ENCODE results near the gene STXBP6.

The STXBP6 gene

GRCh38 chr14:24794644-24795305, 255.2 kb downstream of the STXBP6 start:
- Histone ChIP-seq H3F3A (ENCODE audit: control insufficient read depth, insufficient read depth) (no peaks in the 10 kb centered on the region), H3K79me2 (ENCODE audit: control insufficient read depth, low read length) (no peaks in the 10 kb centered on the region), H3K4me3 (ENCODE audit: low read length) (no peak overlapping the region), H3K9me3 (ENCODE audit: control insufficient read depth, insufficient read depth, low read length) (no peaks in the 10 kb centered on the region), H3K27ac (ENCODE audit: low read depth, low read length) (no peak overlapping the region), H3K9me2 (replicated peaks; ENCODE audit: control insufficient read depth, low read length) (no peaks in the 10 kb centered on the region), H4K20me1 (ENCODE audit: control insufficient read depth, insufficient read depth, low read depth, low read length) (no peaks in the 10 kb centered on the region), H3K4me2 (ENCODE audit: low read length) (no peak overlapping the region), H3K27me3 (ENCODE audit: control insufficient read depth, low read length) (no peaks in the 10 kb centered on the region), H3K4me1 (ENCODE audit: control insufficient read depth, low read length) (no peaks in the 10 kb centered on the region), H3K36me3 (ENCODE audit: control insufficient read depth, low read length) (no peaks in the 10 kb centered on the region)
- TF ChIP-seq CTCF (IDR thresholded peaks at IDR 0.05; ENCODE audit: low read depth, low read length, poor library complexity, severe bottlenecking) = no peak

- no peaks in the 10 kb centered on the region for H4K20me1 ChIP-seq (ENCODE audit: control insufficient read depth, insufficient read depth, low read depth, low read length)
- no peaks in the 10 kb centered on the region for H3K4me1 ChIP-seq (ENCODE audit: control insufficient read depth, low read length)
- no peaks in the 10 kb centered on the region for H3K27me3 ChIP-seq (ENCODE audit: control insufficient read depth, low read length)
- no peaks in the 10 kb centered on the region for H3K9me2 ChIP-seq (replicated peaks; ENCODE audit: control insufficient read depth, low read length)
- H3K27ac ChIP-seq (ENCODE audit: low read depth, low read length) = no peak overlapping the region
- H3K79me2 ChIP-seq (ENCODE audit: control insufficient read depth, low read length) = no peaks in the 10 kb centered on the region
- no peaks in the 10 kb centered on the region for H3K9me3 ChIP-seq (ENCODE audit: control insufficient read depth, insufficient read depth, low read length)
- H3F3A ChIP-seq (ENCODE audit: control insufficient read depth, insufficient read depth) = no peaks in the 10 kb centered on the region
- H3K4me3 ChIP-seq (ENCODE audit: low read length) = no peak overlapping the region
- no peak overlapping the region for H3K4me2 ChIP-seq (ENCODE audit: low read length)
- TF ChIP-seq EZH2phosphoT487 (IDR thresholded peaks at IDR 0.05; ENCODE audit: borderline replicate concordance, low read length) = no peak
- no peak for TF ChIP-seq CTCF (IDR thresholded peaks at IDR 0.05; ENCODE audit: low read depth, low read length, poor library complexity, severe bottlenecking)
- no peaks in the 10 kb centered on the region for H3K36me3 ChIP-seq (ENCODE audit: control insufficient read depth, low read length)
Observed at GRCh38 chr14:24790196-24790595, 259.8 kb downstream of the STXBP6 start.

- Histone ChIP-seq H3K27ac (ENCODE audit: low read depth, low read length) (no peak overlapping the region), H3K79me2 (ENCODE audit: control insufficient read depth, low read length) (no peaks in the 10 kb centered on the region), H3K36me3 (ENCODE audit: control insufficient read depth, low read length) (no peaks in the 10 kb centered on the region), H3K27me3 (ENCODE audit: control insufficient read depth, low read length) (no peaks in the 10 kb centered on the region), H3K9me2 (replicated peaks; ENCODE audit: control insufficient read depth, low read length) (no peaks in the 10 kb centered on the region), H3K4me3 (ENCODE audit: low read length) (no peak overlapping the region), H3K4me2 (ENCODE audit: low read length) (no peak overlapping the region), H3F3A (ENCODE audit: control insufficient read depth, insufficient read depth) (no peaks in the 10 kb centered on the region), H3K4me1 (ENCODE audit: control insufficient read depth, low read length) (no peaks in the 10 kb centered on the region), H3K9me3 (ENCODE audit: control insufficient read depth, insufficient read depth, low read length) (no peaks in the 10 kb centered on the region), H4K20me1 (ENCODE audit: control insufficient read depth, insufficient read depth, low read depth, low read length) (no peaks in the 10 kb centered on the region)
- no peak for TF ChIP-seq CTCF (IDR thresholded peaks at IDR 0.05; ENCODE audit: low read depth, low read length, poor library complexity, severe bottlenecking)
Observed at GRCh38 chr14:24789378-24789884, 260.5 kb downstream of the STXBP6 start.
